ENCODE results near the gene RTN1. TPM values are rescaled to one million over a fixed set of nuclear protein-coding genes. Genes with fewer than 3 reads are reported as not detected.

Gene RTN1
- total and polyA plus RNA-seq, 2 experiments from 2014 or later = 4.2 to 4.3 TPM

DNA sequence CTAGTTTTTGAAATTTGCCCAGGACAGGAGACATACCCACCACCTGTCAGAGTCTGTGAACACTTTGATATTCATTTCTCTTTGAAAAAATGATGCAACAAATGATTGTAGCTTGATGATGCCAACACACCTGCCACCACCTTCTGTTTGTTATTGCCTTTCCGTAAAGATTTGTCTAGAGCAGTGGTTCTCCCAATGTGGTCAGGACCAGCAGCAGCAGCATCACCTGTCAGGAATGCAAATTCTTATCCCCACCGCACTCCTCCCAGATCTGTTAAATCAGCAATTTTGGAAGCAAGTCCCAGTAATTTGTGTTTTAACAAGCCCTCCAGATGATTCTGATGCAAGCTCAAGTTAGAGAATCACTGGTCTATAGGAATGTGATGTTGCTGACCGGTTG lies 303.9 kb downstream of the RTN1 start (continued):
- TF ChIP-seq, protein P1, sequence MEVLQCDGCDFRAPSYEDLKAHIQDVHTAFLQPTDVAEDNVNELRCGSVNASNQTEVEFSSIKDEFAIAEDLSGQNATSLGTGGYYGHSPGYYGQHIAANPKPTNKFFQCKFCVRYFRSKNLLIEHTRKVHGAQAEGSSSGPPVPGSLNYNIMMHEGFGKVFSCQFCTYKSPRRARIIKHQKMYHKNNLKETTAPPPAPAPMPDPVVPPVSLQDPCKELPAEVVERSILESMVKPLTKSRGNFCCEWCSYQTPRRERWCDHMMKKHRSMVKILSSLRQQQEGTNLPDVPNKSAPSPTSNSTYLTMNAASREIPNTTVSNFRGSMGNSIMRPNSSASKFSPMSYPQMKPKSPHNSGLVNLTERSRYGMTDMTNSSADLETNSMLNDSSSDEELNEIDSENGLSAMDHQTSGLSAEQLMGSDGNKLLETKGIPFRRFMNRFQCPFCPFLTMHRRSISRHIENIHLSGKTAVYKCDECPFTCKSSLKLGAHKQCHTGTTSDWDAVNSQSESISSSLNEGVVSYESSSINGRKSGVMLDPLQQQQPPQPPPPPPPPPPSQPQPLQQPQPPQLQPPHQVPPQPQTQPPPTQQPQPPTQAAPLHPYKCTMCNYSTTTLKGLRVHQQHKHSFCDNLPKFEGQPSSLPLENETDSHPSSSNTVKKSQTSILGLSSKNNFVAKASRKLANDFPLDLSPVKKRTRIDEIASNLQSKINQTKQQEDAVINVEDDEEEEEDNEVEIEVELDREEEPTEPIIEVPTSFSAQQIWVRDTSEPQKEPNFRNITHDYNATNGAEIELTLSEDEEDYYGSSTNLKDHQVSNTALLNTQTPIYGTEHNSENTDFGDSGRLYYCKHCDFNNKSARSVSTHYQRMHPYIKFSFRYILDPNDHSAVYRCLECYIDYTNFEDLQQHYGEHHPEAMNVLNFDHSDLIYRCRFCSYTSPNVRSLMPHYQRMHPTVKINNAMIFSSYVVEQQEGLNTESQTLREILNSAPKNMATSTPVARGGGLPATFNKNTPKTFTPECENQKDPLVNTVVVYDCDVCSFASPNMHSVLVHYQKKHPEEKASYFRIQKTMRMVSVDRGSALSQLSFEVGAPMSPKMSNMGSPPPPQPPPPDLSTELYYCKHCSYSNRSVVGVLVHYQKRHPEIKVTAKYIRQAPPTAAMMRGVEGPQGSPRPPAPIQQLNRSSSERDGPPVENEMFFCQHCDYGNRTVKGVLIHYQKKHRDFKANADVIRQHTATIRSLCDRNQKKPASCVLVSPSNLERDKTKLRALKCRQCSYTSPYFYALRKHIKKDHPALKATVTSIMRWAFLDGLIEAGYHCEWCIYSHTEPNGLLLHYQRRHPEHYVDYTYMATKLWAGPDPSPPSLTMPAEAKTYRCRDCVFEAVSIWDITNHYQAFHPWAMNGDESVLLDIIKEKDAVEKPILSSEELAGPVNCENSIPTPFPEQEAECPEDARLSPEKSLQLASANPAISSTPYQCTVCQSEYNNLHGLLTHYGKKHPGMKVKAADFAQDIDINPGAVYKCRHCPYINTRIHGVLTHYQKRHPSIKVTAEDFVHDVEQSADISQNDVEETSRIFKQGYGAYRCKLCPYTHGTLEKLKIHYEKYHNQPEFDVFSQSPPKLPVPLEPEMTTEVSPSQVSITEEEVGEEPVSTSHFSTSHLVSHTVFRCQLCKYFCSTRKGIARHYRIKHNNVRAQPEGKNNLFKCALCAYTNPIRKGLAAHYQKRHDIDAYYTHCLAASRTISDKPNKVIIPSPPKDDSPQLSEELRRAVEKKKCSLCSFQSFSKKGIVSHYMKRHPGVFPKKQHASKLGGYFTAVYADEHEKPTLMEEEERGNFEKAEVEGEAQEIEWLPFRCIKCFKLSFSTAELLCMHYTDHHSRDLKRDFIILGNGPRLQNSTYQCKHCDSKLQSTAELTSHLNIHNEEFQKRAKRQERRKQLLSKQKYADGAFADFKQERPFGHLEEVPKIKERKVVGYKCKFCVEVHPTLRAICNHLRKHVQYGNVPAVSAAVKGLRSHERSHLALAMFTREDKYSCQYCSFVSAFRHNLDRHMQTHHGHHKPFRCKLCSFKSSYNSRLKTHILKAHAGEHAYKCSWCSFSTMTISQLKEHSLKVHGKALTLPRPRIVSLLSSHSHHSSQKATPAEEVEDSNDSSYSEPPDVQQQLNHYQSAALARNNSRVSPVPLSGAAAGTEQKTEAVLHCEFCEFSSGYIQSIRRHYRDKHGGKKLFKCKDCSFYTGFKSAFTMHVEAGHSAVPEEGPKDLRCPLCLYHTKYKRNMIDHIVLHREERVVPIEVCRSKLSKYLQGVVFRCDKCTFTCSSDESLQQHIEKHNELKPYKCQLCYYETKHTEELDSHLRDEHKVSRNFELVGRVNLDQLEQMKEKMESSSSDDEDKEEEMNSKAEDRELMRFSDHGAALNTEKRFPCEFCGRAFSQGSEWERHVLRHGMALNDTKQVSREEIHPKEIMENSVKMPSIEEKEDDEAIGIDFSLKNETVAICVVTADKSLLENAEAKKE (CRISPR knock-in tag; IDR thresholded peaks at IDR 0.05) = no peak
- TF ChIP-seq ZNF331 (CRISPR knock-in tag; IDR thresholded peaks at IDR 0.05; ENCODE audit: low read depth) = no peak

GRCh38 chr14:59566296-59566695 lies 304.3 kb downstream of the RTN1 start:
- Mint-ChIP-seq H3K36me3 (ENCODE audit: low read depth) (no peaks in the 10 kb centered on the region), H3K27ac (no peak overlapping the region; the same call in 1 of the 2 replicates), H3K4me1 (peaks cover 31% of the 10 kb centered on the region), H3K9me3 (no peaks in the 10 kb centered on the region), H3K27me3 (ENCODE audit: insufficient read depth, low read depth, poor library complexity) (no peaks in the 10 kb centered on the region), H3K4me3 (no peak overlapping the region)
- Histone ChIP-seq H3K79me2 (replicated peaks; ENCODE audit: insufficient read depth) (no peaks in the 10 kb centered on the region), H3K9me2 (ENCODE audit: insufficient read depth) (no peaks in the 10 kb centered on the region), H3K4me3 (no peak overlapping the region), H3K4me2 (peak overlapping the region; percentile 39; the same call in 1 of the 2 replicates), H2AFZ (0 out of 2 replicates have a peak overlapping the region, but pooled peaks have one; percentile 8), H3F3A (replicated peaks; ENCODE audit: low read depth) (no peaks in the 10 kb centered on the region), H4K20me1 (replicated peaks; ENCODE audit: insufficient read depth) (no peaks in the 10 kb centered on the region), H3K27me3 (ENCODE audit: insufficient read depth) (no peaks in the 10 kb centered on the region), H3K27ac (ENCODE audit: low read depth) (peak overlapping the region; percentile 63; the same call in 1 of the 2 replicates), H3K36me3 (ENCODE audit: insufficient read depth) (no peaks in the 10 kb centered on the region), H3K4me1 (ENCODE audit: insufficient read depth) (peaks cover 15% of the 10 kb centered on the region)
- ATAC-seq = peak; percentile 57
- DNase-seq (ENCODE audit: low spot score) = no peak
- TF ChIP-seq EZH2 (IDR thresholded peaks at IDR 0.05; ENCODE audit: low read depth, unreplicated experiment) (no peak), JUNB (IDR thresholded peaks at IDR 0.05; ENCODE audit: unreplicated experiment) (no peak), ETS1 (IDR thresholded peaks at IDR 0.05) (no peak), NANOG (IDR thresholded peaks at IDR 0.05; ENCODE audit: borderline replicate concordance) (no peak)
- TF ChIP-seq, protein P1 (CRISPR knock-in tag; IDR thresholded peaks at IDR 0.05) = no peak
